ENCODE measurements around the gene BAHD1. TPM values are rescaled to one million over a fixed set of nuclear protein-coding genes. Genes with fewer than 3 reads are reported as not detected.
"Not testable (repeated sequence)": the region's sequence is repeated elsewhere in the genome, so short reads cannot be mapped to it uniquely, and the experiment has no call there.

Gene BAHD1
- total RNA-seq, 1 experiment from 2014 or later, result 49.1 TPM

DNA sequence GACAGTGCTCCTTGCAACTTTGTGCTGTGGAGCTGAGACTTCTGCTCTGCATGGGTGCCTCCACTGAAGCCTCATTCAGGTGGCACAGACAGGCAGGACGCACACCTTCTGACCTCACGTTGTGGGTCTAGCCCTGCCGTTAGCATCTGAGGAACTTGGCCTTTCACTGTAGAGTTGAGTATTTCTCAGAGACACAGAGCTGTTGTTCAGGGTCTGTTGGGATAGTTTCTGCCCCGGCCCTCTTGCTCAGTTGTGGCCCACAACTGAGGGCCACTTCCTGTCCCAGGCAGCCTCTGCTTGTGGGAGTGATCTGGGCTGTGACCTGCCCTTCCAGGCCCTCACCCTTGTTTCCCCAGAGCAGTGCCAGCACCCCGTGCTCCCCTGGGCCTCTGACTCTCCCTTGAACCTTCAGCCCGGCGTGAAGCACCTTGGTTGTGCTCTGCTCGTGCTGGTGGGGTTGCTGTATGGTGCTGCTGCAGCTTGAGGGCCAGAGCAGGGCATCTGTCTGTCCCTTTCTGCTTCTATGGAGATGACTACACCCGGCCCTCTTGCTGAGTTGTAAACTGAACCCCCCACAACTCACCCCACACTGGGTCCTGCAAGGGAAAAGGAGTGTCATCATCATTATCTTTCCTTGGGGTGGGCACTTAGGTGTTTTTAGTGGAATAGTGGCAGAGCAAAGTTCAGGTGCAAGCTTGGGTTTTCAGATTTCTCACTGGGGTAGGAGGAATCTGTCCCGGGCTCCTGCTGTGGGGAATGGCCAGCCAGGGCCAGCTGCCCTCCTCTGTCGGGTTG is 11.7 kb downstream of the BAHD1 start:
- H3K4me1 Mint-ChIP-seq, result peaks cover 75% of the 10 kb centered on the region

DNA sequence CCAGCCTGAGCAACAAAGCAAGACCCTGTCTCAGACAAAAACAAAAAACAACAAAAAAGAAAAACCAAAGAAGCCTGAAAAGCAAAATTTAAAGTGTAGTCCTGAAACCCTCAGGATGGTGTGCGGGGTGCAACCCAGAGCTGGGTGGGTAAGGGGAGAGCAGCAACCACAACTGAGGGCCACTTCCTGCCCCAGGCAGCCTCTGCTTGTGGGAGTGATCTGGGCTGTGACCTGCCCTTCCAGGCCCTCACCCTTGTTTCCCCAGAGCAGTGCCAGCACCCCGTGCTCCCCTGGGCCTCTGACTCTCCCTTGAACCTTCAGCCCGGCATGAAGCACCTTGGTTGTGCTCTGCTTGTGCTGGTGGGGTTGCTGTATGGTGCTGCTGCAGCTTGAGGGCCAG is 13.2 kb downstream of the BAHD1 start:
- H3K36me3 Mint-ChIP-seq; H3K27me3 Mint-ChIP-seq (ENCODE audit: low read depth); DNase-seq (ENCODE audit: low spot score); H3K4me3 Mint-ChIP-seq; H3K9me3 Mint-ChIP-seq; ATAC-seq: not testable (repeated sequence)
- peak overlapping the region; percentile 88; the same call in 1 of the 2 replicates for H3K27ac Mint-ChIP-seq
- H3K4me1 Mint-ChIP-seq, result peaks cover 72% of the 10 kb centered on the region
- ChIA-PET CTCF (interaction anchor here (1.0 to 1.2 kb wide), 2 partner anchors 13 to 87 kb away, joined by 3 read pairs; partner anchors contain the start of gene BAHD1), POLR2A (interaction anchor here (5.8 kb wide), 1 partner anchor 13 kb away, joined by 32 read pairs; the partner anchor contains the start of gene BAHD1)

More for the DNA sequence above, 11.7 kb downstream of the BAHD1 start:
- no peaks in the 10 kb centered on the region for H3K9me3 Mint-ChIP-seq
- peaks cover 2% of the 10 kb centered on the region; the same call in 1 of the 2 replicates for H3K36me3 Mint-ChIP-seq
- H3K27me3 Mint-ChIP-seq (ENCODE audit: low read depth), result no peaks in the 10 kb centered on the region
- ChIA-PET POLR2A (interaction anchor here (1.1 to 5.8 kb wide), 4 partner anchors 9 to 242 kb away, joined by 3 to 32 read pairs (median 6); partner anchors contain the start of genes BAHD1, CHST14 and RAD51), CTCF (interaction anchor here (0.6 to 2.0 kb wide), 6 partner anchors 10 to 159 kb away, joined by 3 to 6 read pairs (median 4); partner anchors contain the start of gene BAHD1)
- TF ChIP-seq, protein P1, sequence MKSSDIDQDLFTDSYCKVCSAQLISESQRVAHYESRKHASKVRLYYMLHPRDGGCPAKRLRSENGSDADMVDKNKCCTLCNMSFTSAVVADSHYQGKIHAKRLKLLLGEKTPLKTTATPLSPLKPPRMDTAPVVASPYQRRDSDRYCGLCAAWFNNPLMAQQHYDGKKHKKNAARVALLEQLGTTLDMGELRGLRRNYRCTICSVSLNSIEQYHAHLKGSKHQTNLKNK (CRISPR knock-in tag; IDR thresholded peaks at IDR 0.05), result no peak
- TF ChIP-seq, protein P2, sequence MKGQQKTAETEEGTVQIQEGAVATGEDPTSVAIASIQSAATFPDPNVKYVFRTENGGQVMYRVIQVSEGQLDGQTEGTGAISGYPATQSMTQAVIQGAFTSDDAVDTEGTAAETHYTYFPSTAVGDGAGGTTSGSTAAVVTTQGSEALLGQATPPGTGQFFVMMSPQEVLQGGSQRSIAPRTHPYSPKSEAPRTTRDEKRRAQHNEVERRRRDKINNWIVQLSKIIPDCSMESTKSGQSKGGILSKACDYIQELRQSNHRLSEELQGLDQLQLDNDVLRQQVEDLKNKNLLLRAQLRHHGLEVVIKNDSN (CRISPR knock-in tag; IDR thresholded peaks at IDR 0.05), result no peak
- TF ChIP-seq, protein P3, sequence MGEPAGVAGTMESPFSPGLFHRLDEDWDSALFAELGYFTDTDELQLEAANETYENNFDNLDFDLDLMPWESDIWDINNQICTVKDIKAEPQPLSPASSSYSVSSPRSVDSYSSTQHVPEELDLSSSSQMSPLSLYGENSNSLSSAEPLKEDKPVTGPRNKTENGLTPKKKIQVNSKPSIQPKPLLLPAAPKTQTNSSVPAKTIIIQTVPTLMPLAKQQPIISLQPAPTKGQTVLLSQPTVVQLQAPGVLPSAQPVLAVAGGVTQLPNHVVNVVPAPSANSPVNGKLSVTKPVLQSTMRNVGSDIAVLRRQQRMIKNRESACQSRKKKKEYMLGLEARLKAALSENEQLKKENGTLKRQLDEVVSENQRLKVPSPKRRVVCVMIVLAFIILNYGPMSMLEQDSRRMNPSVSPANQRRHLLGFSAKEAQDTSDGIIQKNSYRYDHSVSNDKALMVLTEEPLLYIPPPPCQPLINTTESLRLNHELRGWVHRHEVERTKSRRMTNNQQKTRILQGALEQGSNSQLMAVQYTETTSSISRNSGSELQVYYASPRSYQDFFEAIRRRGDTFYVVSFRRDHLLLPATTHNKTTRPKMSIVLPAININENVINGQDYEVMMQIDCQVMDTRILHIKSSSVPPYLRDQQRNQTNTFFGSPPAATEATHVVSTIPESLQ (CRISPR knock-in tag; IDR thresholded peaks at IDR 0.05), result no peak
- TF ChIP-seq, protein P4, sequence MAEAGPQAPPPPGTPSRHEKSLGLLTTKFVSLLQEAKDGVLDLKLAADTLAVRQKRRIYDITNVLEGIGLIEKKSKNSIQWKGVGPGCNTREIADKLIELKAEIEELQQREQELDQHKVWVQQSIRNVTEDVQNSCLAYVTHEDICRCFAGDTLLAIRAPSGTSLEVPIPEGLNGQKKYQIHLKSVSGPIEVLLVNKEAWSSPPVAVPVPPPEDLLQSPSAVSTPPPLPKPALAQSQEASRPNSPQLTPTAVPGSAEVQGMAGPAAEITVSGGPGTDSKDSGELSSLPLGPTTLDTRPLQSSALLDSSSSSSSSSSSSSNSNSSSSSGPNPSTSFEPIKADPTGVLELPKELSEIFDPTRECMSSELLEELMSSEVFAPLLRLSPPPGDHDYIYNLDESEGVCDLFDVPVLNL (CRISPR knock-in tag; IDR thresholded peaks at IDR 0.05; ENCODE audit: borderline replicate concordance, low read depth), result no peak
- TF ChIP-seq, protein P5, sequence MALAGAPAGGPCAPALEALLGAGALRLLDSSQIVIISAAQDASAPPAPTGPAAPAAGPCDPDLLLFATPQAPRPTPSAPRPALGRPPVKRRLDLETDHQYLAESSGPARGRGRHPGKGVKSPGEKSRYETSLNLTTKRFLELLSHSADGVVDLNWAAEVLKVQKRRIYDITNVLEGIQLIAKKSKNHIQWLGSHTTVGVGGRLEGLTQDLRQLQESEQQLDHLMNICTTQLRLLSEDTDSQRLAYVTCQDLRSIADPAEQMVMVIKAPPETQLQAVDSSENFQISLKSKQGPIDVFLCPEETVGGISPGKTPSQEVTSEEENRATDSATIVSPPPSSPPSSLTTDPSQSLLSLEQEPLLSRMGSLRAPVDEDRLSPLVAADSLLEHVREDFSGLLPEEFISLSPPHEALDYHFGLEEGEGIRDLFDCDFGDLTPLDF (CRISPR knock-in tag; IDR thresholded peaks at IDR 0.05), result no peak
- TF ChIP-seq ETV6 (CRISPR knock-in tag; IDR thresholded peaks at IDR 0.05) (no peak), TCF7 (CRISPR knock-in tag; IDR thresholded peaks at IDR 0.05; ENCODE audit: low read depth) (no peak), NFE2L1 (CRISPR knock-in tag; IDR thresholded peaks at IDR 0.05) (no peak), HMGA2 (CRISPR knock-in tag; IDR thresholded peaks at IDR 0.05) (no peak)
- DNase-seq (ENCODE audit: low spot score) (no peak), ATAC-seq (peak; percentile 19)
- H3K27ac Mint-ChIP-seq, result peak overlapping the region; percentile 94
- H3K4me3 Mint-ChIP-seq, result no peak overlapping the region

DNA sequence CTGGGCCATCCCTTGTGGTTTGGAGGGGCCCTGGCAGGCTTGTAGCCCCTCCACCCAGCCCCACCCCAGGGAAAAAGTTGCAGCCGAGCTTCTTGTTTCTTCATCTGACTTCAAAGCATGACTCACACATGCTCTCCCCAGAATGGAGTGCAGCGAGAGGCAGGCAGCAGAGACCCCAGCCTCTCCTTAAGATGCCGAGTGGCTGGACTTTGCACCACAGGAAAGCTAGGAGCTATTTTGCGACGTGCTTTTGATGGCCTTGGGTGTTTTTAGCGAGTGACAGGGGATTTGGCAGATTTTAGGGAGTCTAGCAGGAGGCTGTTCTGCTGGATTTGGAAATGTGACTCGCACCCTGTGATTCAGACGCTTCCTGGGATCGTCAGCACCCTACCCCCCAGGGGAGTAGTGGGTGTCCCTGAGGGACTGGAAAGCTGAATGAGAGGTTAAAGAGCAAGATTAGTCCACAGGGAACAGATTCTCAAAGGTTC is 14.2 kb downstream of the BAHD1 start:
- H3K4me1 Mint-ChIP-seq, result peaks cover 64% of the 10 kb centered on the region
- TF ChIP-seq, protein P6, sequence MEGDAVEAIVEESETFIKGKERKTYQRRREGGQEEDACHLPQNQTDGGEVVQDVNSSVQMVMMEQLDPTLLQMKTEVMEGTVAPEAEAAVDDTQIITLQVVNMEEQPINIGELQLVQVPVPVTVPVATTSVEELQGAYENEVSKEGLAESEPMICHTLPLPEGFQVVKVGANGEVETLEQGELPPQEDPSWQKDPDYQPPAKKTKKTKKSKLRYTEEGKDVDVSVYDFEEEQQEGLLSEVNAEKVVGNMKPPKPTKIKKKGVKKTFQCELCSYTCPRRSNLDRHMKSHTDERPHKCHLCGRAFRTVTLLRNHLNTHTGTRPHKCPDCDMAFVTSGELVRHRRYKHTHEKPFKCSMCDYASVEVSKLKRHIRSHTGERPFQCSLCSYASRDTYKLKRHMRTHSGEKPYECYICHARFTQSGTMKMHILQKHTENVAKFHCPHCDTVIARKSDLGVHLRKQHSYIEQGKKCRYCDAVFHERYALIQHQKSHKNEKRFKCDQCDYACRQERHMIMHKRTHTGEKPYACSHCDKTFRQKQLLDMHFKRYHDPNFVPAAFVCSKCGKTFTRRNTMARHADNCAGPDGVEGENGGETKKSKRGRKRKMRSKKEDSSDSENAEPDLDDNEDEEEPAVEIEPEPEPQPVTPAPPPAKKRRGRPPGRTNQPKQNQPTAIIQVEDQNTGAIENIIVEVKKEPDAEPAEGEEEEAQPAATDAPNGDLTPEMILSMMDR (IDR thresholded peaks at IDR 0.05), result no peak
- TF ChIP-seq RORB (CRISPR knock-in tag; IDR thresholded peaks at IDR 0.05) (no peak), NFATC4 (CRISPR knock-in tag; IDR thresholded peaks at IDR 0.05) (no peak), ZBTB21 (CRISPR knock-in tag; IDR thresholded peaks at IDR 0.05; ENCODE audit: borderline replicate concordance) (no peak), ELF4 (CRISPR knock-in tag; IDR thresholded peaks at IDR 0.05; ENCODE audit: low read depth) (no peak), TEAD4 (CRISPR knock-in tag; IDR thresholded peaks at IDR 0.05) (no peak)
- TF ChIP-seq, protein P7, sequence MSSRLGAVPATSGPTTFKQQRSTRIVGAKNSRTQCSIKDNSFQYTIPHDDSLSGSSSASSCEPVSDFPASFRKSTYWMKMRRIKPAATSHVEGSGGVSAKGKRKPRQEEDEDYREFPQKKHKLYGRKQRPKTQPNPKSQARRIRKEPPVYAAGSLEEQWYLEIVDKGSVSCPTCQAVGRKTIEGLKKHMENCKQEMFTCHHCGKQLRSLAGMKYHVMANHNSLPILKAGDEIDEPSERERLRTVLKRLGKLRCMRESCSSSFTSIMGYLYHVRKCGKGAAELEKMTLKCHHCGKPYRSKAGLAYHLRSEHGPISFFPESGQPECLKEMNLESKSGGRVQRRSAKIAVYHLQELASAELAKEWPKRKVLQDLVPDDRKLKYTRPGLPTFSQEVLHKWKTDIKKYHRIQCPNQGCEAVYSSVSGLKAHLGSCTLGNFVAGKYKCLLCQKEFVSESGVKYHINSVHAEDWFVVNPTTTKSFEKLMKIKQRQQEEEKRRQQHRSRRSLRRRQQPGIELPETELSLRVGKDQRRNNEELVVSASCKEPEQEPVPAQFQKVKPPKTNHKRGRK (CRISPR knock-in tag; IDR thresholded peaks at IDR 0.05; ENCODE audit: borderline replicate concordance), result no peak
- TF ChIP-seq, protein P8, sequence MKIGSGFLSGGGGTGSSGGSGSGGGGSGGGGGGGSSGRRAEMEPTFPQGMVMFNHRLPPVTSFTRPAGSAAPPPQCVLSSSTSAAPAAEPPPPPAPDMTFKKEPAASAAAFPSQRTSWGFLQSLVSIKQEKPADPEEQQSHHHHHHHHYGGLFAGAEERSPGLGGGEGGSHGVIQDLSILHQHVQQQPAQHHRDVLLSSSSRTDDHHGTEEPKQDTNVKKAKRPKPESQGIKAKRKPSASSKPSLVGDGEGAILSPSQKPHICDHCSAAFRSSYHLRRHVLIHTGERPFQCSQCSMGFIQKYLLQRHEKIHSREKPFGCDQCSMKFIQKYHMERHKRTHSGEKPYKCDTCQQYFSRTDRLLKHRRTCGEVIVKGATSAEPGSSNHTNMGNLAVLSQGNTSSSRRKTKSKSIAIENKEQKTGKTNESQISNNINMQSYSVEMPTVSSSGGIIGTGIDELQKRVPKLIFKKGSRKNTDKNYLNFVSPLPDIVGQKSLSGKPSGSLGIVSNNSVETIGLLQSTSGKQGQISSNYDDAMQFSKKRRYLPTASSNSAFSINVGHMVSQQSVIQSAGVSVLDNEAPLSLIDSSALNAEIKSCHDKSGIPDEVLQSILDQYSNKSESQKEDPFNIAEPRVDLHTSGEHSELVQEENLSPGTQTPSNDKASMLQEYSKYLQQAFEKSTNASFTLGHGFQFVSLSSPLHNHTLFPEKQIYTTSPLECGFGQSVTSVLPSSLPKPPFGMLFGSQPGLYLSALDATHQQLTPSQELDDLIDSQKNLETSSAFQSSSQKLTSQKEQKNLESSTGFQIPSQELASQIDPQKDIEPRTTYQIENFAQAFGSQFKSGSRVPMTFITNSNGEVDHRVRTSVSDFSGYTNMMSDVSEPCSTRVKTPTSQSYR (CRISPR knock-in tag; IDR thresholded peaks at IDR 0.05), result no peak
- H3K9me3 Mint-ChIP-seq, result no peaks in the 10 kb centered on the region
- no peaks in the 10 kb centered on the region for H3K27me3 Mint-ChIP-seq (ENCODE audit: low read depth)
- ChIA-PET POLR2A (interaction anchor here (5.8 kb wide), 1 partner anchor 14 kb away, joined by 32 read pairs; the partner anchor contains the start of gene BAHD1), CTCF (interaction anchor here (0.8 to 1.2 kb wide), 3 partner anchors 14 to 88 kb away, joined by 3 read pairs; partner anchors contain the start of gene BAHD1)
- ATAC-seq (no peak), DNase-seq (ENCODE audit: low spot score) (no peak)
- peak overlapping the region; percentile 83 for H3K27ac Mint-ChIP-seq
- no peak overlapping the region for H3K4me3 Mint-ChIP-seq
- peaks cover 4% of the 10 kb centered on the region for H3K36me3 Mint-ChIP-seq

Data from WTC11 (cell line).